Adrenal gland (tissue), 12 donors: ENCODE results near the gene KIF16B. TPM values are rescaled to one million over a fixed set of nuclear protein-coding genes. Genes with fewer than 3 reads are reported as not detected.
A peak's percentile ranks its signal among the peaks of the same experiment; 100 is the strongest.

Source experiments
- DNase-seq, 7 donors: peaks; one replicate each; pipeline ENCODE4 v3.0.0-alpha.2; 2019 to 2020
- H3K27ac ChIP-seq, 5 donors: fragments of 200-600 bp; sonication (generic) in 4 of 5; 1 replicate in 3 of 5; 2 replicates in 2 of 5; pipeline versions ENCODE4 v1.5.1 to v1.8.0; 2016 to 2020; ENCODE audit warnings: mild to moderate bottlenecking in 1 of 5
- H3K27me3 ChIP-seq: fragments of 200-600 bp; 2 replicates; pipeline ENCODE4 v1.8.0; 2021
- H3K36me3 ChIP-seq, 2 donors: fragments of 200-600 bp; replicated peaks in 1 of 2; 1 replicate in 1 of 2; 2 replicates in 1 of 2; pipeline versions ENCODE4 v1.5.1 to v1.8.0; 2018 to 2022
- H3K4me1 ChIP-seq, 2 donors: fragments of 200-600 bp; replicated peaks in 1 of 2; 1 replicate in 1 of 2; 2 replicates in 1 of 2; pipeline versions ENCODE4 v1.5.1 to v1.8.0; 2018 to 2021
- H3K4me3 ChIP-seq, 4 donors: fragments of 200-600 bp; sonication (generic) in 3 of 4; one replicate each; pipeline ENCODE4 v1.5.1; 2016 to 2018
- H3K9me3 ChIP-seq, 3 donors: fragments of 200-600 bp; sonication (generic) in 1 of 3; replicated peaks in 1 of 3; 1 replicate in 2 of 3; 2 replicates in 1 of 3; pipeline versions ENCODE4 v1.5.1 to v1.8.0; 2016 to 2021
- CTCF ChIP-seq, 6 experiments: fragments of 450-650 bp in 4 of 6; fragments of 200-600 bp in 2 of 6; sonication (generic) in 1 of 6; IDR thresholded peaks; 1 replicate in 5 of 6; 2 replicates in 1 of 6; pipeline versions ENCODE4 v1.5.1 to v1.8.0; 2016 to 2021; ENCODE audit warnings: antibody characterized with exemption in 6 of 6, mild to moderate bottlenecking in 2 of 6, moderate library complexity in 1 of 6
- POLR2A ChIP-seq, 2 donors: fragments of 450-650 bp; IDR thresholded peaks; one replicate each; pipeline ENCODE4 v1.6.1; 2017; ENCODE audit warnings: antibody characterized with exemption in 2 of 2, mild to moderate bottlenecking in 2 of 2, moderate library complexity in 1 of 2
- WGBS, 4 donors: extraction: QIAGEN DNeasy Blood & Tissue Kit in 2 of 4; methylation state at CpG; one replicate each; pipeline versions ENCODE4 v1.1.5 to v1.1.7; 2013 to 2017; 5-methylcytosine and 5-hydroxymethylcytosine counted together
- intact Hi-C, 2 donors: fragments of 100-400 bp; cut with DNase I; formaldehyde crosslinking; loops; one replicate each; pipeline versions ENCODE4 v1.14.1 to v1.15.0; 2022 to 2023
- polyA plus RNA-seq, 3 donors: library from polyadenylated mRNA; stranded (reverse); fragments of 200-250 nt in 2 of 3; fragments of 350-450 nt in 1 of 3; fragmentation: Illumina TruSeq in 1 of 3; extraction: RNeasy Lipid Tissue Mini Kit (QIAGEN cat#74804) in 1 of 3; gene quantifications; one replicate each; pipeline ENCODE4 v1.2.3, GENCODE V29; 2013 to 2014
- total RNA-seq, 9 donors: library from RNA; depleted of rRNA in 4 of 9; stranded (reverse); fragments of >200 nt in 4 of 9; fragments of 120-200 nt in 1 of 9; fragmentation: NEBNext Ultra II Directional in 1 of 9; extraction: Animal tissue kit (Norgen Biotek cat#: 25700) in 1 of 9; gene quantifications; one replicate each; pipeline versions ENCODE4 v1.1.0 to v1.2.4, GENCODE V29; 2013 to 2023
- donor health status: healthy with polysubstance abuse.
- donor health status: Bipolar disorder and iron deficiency.
- donor health status: DM: yes; HTN: yes; CAD: no.
- donor health status: DM: no; HTN: no; CAD: no.
- donor health status: DM: no; HTN: no; CAD: no.
- donor health status: DM: yes; HTN: yes; CAD: no.

KIF16B gene
- total and polyA plus RNA-seq, 12 donors: 8.6 to 113 (median 36.1) TPM

GRCh38 chr20:16397086-16397485 is 176.2 kb downstream of the KIF16B start:
- Histone ChIP-seq H3K4me1 (no peaks in the 10 kb centered on the region), H3K27me3 (no peaks in the 10 kb centered on the region), H3K4me3 (no peak overlapping the region), H3K9me3 (no peaks in the 10 kb centered on the region), H3K27ac (peak overlapping the region in 1 of 5 donors; percentile 38), H3K36me3 (no peaks in the 10 kb centered on the region)
- WGBS, 4 donors: 37 to 61% (median 47%) methylated on average over 4 of the region's 4 CpGs
- intact Hi-C loops: no loop called here
- TF ChIP-seq CTCF (IDR thresholded peaks at IDR 0.05): no peak
- TF ChIP-seq POLR2A (IDR thresholded peaks at IDR 0.05): no peak
- peak in 6 of 7 donors; percentile 22 to 67 (median 34) for DNase-seq

GRCh38 chr20:16395366-16395765 is 177.9 kb downstream of the KIF16B start:
- Histone ChIP-seq H3K9me3 (no peaks in the 10 kb centered on the region), H3K36me3 (no peaks in the 10 kb centered on the region), H3K27ac (no peak overlapping the region), H3K4me1 (no peaks in the 10 kb centered on the region), H3K27me3 (no peaks in the 10 kb centered on the region), H3K4me3 (no peak overlapping the region)
- intact Hi-C loops: no loop called here
- DNase-seq: no peak
- no peak for TF ChIP-seq POLR2A (IDR thresholded peaks at IDR 0.05)
- 90 to 98% (median 96%) methylated on average over 1 of the region's 1 CpG for WGBS, 4 donors

GRCh38 chr20:16394784-16395183 is 178.5 kb downstream of the KIF16B start:
- TF ChIP-seq CTCF (IDR thresholded peaks at IDR 0.05) (no peak), POLR2A (IDR thresholded peaks at IDR 0.05) (no peak)
- Histone ChIP-seq H3K9me3 (no peaks in the 10 kb centered on the region), H3K36me3 (no peaks in the 10 kb centered on the region), H3K4me1 (no peaks in the 10 kb centered on the region), H3K4me3 (no peak overlapping the region), H3K27ac (no peak overlapping the region), H3K27me3 (no peaks in the 10 kb centered on the region)
- intact Hi-C loops: no loop called here
- WGBS, 4 donors: 56 to 94% (median 78%) methylated on average over 4 of the region's 4 CpGs
- no peak for DNase-seq

- WGBS, 4 donors: 75 to 91% (median 88%) methylated on average over 3 of the region's 3 CpGs
- TF ChIP-seq CTCF (IDR thresholded peaks at IDR 0.05): no peak
- no peak for TF ChIP-seq POLR2A (IDR thresholded peaks at IDR 0.05)
- Histone ChIP-seq H3K4me1 (no peaks in the 10 kb centered on the region), H3K9me3 (no peaks in the 10 kb centered on the region), H3K4me3 (no peak overlapping the region), H3K36me3 (no peaks in the 10 kb centered on the region), H3K27me3 (no peaks in the 10 kb centered on the region), H3K27ac (no peak overlapping the region)
- intact Hi-C loops: no loop called here
- DNase-seq: no peak
Measured at GRCh38 chr20:16393836-16394235, 179.4 kb downstream of the KIF16B start.

- Histone ChIP-seq H3K27ac (no peak overlapping the region), H3K36me3 (no peaks in the 10 kb centered on the region), H3K9me3 (no peaks in the 10 kb centered on the region), H3K27me3 (no peaks in the 10 kb centered on the region), H3K4me1 (no peaks in the 10 kb centered on the region), H3K4me3 (no peak overlapping the region)
- no peak for TF ChIP-seq POLR2A (IDR thresholded peaks at IDR 0.05)
- no peak for TF ChIP-seq CTCF (IDR thresholded peaks at IDR 0.05)
- intact Hi-C loops: no loop called here
- no peak for DNase-seq
- WGBS, 4 donors: 48 to 70% (median 61%) methylated on average over 2 of the region's 2 CpGs
Measured at GRCh38 chr20:16393297-16393696, 180.0 kb downstream of the KIF16B start.
